HG03571 (cell line): ENCODE measurements around the gene EDNRB.
A peak's percentile ranks its signal among the peaks of the same experiment; 100 is the strongest.
"Not testable (repeated sequence)": the region's sequence is repeated elsewhere in the genome, so short reads cannot be mapped to it uniquely, and the experiment has no call there.

ENCODE experiments used
- ATAC-seq: cut with Tn5 transposase; IDR thresholded peaks from one replicate; pipeline ENCODE4 v1.9.1; 2021; ENCODE audit not compliant: unreplicated experiment

The EDNRB gene

GRCh38 chr13:77918391-77919245 lies at the start of gene EDNRB:
TSS of gene EDNRB (minus strand) at chr13:77918831. CDS start at chr13:77918573, 258 bp downstream.
- no peak for ATAC-seq

GRCh38 chr13:77966671-77967070 lies 48.0 kb upstream of the EDNRB start:
- ATAC-seq = no peak

- no peak for ATAC-seq
These were observed 34.1 kb upstream of the EDNRB start for GRCh38 chr13:77952737-77953136.

- ATAC-seq = no peak
These were observed 33.6 kb upstream of the EDNRB start for GRCh38 chr13:77952276-77952675.

GRCh38 chr13:77946522-77946921 lies 27.9 kb upstream of the EDNRB start:
- ATAC-seq = no peak

GRCh38 chr13:77935063-77935462 lies 16.4 kb upstream of the EDNRB start:
- not testable (repeated sequence) for ATAC-seq

DNA sequence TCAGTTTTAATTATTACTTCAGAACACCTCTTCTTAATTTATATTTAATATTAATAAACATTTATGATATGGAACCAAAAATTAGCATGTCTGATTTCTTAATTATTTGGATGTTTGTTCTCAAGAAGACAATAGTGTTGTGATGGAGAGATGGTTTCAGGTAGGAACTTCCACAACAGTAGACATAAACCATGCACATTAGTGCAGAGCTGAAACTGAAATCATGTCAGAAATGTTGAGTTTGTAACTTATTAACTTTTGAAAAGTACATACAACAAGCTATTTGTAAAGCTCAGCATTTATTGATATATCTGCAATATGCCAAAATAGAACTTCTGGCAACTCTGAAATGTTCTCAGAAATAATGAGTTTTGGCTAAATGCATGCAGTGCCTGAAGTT lies 11.8 kb upstream of the EDNRB start:
- peak; percentile 90 for ATAC-seq

GRCh38 chr13:77928909-77929308 lies 10.3 kb upstream of the EDNRB start:
- ATAC-seq = no peak

DNA sequence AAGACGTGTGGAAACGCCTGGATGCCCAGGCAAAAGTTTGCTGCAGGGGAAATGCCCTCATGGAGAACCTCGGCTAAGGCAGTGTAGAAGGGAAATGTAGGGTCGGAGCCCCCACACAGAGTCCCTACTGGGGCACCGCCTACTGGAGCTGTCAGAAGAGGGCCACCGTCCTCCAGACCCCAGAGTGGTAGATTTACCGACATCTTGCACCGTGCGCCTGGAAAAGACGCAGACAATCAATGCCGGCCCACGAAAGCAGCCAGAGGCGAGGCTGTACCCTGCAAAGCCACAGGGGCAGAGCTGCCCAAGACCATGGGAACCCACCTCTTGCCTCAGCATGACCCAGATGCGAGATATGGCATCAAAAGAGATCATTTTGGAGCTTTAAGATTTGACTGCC lies 7.0 kb upstream of the EDNRB start:
- no peak for ATAC-seq

DNA sequence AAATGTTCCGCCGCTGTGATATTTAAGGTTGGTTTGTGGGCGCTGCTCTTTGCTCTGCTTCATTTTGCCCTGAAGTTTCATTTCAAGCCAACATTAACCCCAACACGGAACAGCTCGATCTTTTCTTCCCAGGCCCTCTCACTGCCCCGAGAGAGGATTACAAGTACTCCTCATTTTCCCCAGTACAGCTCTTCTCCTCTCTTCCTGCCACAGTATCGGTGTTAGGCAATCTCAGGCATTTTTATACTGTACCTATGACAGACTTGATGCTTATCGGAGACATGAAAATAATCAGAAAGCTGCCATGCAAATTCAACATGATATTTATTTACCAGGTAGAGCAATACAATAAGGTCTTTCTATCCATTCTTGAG lies 1.3 kb upstream of the EDNRB start:
- no peak for ATAC-seq

DNA sequence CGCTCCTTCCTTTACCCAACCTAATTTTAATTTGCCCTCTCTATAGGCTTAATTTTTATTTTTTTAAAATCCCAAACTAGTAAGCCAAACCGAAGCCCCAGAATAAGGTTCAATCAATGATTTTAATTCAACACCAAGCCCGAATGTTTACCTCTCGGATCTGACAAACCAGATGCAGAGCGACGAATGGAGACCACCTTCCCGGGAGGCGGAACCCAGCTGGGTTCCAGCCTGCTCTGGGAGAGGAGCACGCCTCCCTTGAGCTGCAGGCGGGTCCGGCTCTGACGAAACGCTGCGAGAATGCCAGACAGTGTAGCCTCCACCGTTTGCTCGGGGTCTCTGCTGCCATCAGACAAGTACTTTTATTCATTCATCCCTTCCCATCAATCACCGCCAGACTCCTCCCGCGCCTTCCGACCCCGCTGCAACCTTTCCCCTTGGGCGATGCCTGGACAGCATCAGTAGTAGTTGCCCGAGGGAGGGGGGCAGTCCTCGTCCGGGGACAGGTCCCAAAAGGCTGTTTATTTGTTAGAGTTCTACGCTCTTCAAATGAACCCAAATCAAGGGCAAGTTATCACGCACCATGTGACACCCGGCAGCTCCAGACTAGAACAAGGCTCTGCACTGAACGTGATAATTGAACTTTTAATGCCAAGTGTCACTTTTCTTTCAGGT lies 752 bp upstream of the EDNRB start:
- no peak for ATAC-seq

DNA sequence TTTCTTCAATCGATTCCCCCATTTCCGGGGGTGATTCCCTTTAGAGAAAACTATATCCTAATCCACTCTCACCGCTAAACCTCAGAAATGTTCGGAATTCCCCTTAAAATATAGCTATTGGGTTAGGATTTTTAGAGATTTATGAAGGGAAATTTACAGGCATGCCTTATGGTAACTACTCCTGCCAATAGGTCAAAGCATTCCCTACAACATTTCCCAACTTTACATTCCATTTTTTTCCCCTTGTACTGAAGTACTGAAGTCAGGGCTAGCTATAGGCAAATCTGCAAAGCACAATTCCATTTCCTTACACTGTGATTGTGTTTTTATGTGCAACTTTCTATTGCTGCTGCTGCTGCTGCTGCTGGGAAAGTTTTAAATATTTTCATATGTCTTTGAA lies 2.1 kb downstream of the EDNRB start:
- ATAC-seq = no peak

GRCh38 chr13:77915686-77916085 lies 2.9 kb downstream of the EDNRB start:
- no peak for ATAC-seq

- ATAC-seq = no peak
These were observed 5.6 kb downstream of the EDNRB start for GRCh38 chr13:77913003-77913402.

GRCh38 chr13:77911751-77912150 lies 6.9 kb downstream of the EDNRB start:
- no peak for ATAC-seq

- ATAC-seq = no peak
These were observed 8.8 kb downstream of the EDNRB start for GRCh38 chr13:77909827-77910226.

GRCh38 chr13:77908531-77908930 lies 10.1 kb downstream of the EDNRB start:
- ATAC-seq = no peak

DNA sequence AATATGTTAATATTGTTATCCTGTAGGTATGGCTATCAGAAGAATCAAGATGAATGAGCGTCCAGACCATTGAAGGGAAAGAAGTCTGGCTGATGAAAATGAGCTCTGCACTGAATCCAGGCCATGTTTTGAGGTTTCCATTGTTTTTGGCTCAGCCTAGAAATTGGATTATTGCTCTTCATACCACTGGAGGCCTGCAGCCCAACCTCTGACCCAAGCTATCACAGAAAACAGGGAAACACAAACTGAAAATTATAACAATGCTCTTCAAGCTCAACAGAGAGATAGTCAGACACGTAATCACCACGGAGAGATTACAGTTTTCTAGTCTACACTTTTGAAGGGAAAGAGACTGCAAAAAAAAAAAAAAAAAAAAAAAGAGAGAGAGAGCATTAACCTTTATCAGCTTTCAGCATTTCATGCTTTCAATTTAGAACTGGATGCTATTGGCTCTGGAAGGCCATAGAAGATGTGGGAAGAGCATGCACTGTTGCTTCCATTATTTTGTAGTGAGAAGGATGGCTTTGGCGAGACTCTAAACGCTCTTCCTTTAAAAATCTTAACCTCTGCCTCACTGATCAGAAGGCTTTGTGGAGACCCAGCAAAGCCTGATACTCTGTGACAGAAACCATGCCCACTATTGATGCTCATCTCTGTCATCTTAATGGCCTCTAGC lies 10.8 kb downstream of the EDNRB start:
- ATAC-seq = no peak

- no peak for ATAC-seq
These were observed 14.6 kb downstream of the EDNRB start for GRCh38 chr13:77904031-77904430.

- ATAC-seq = no peak
These were observed 15.2 kb downstream of the EDNRB start for GRCh38 chr13:77903435-77903834.

DNA sequence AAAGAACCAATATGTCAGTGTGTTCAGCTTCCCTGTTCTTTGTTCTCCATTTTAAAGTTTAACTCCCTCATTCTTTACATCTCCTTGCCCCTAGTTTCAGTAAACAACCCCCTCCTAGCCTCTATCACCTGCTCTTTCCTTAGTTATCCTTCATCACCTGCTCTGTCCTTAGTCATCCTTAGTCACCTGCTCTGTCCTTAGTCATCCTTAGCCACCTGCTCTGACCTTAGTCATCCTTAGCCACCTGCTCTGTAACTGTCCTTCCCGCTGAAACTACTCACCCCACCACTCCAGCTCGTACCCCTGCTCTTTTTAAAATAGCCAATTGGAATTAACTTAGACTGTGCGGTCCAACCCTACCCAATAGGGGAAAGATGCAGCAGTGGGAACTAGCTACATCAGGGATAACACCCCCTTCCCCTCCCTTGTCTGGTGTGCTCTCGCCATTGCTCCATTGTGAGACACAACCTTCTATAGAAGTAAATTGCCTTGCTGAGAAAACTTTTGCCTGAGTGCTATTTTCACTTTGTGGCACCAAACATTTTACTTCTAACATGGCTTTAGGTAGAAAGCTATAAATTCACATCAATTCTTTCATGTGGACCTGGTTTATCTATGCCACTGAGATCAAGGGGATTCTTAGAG lies 16.2 kb downstream of the EDNRB start:
- ATAC-seq = no peak
